Regular cardiac myocyte (primary cell): Measurements from ENCODE around the gene FAM151A. TPM values are rescaled to one million over a fixed set of nuclear protein-coding genes. Genes with fewer than 3 reads are reported as not detected.

Experiments
- total RNA-seq: library from RNA; depleted of rRNA; stranded (reverse); fragments of >200 nt; gene quantifications from 2 replicates; pipeline ENCODE4 v1.2.3, GENCODE V29; 2014

FAM151A gene
- not detected in 2 replicates for total RNA-seq

GRCh38 chr1:54623216-54624007, at the start of gene FAM151A:
Gene FAM151A, minus strand, starts transcription at chr1:54623525. Its CDS starts 130 bp downstream, at chr1:54623395.

GRCh38 chr1:54640863-54641836, 17.8 kb upstream of the FAM151A start, which contains the start of gene MROH7:
Gene MROH7, plus strand, starts transcription at chr1:54641786. Its CDS starts 11,141 bp downstream, at chr1:54652927.

Other genes starting within 250 kb of the FAM151A start
- gene SSBP3, start 217.1 kb downstream of the FAM151A start, total RNA-seq, result 5.9 and 10.0 TPM in 2 replicates
- 2.3 and 4.4 TPM in 2 replicates for gene ACOT11, start 75.3 kb downstream of the FAM151A start, total RNA-seq
- gene MROH7, start 18.3 kb upstream of the FAM151A start, total RNA-seq, result 0.28 TPM in 1 of 2 replicates, not detected in the other
- 25.4 and 30.9 TPM in 2 replicates for gene TTC4, start 92.3 kb upstream of the FAM151A start, total RNA-seq
- gene PARS2, start 141.0 kb upstream of the FAM151A start, total RNA-seq, result 4.4 and 5.1 TPM in 2 replicates
- gene TTC22, start 177.8 kb upstream of the FAM151A start, total RNA-seq, result not detected in 2 replicates